GM18909 (cell line): ENCODE results near the gene CENPA.
"Not testable (repeated sequence)": the region's sequence is repeated elsewhere in the genome, so short reads cannot be mapped to it uniquely, and the experiment has no call there.

Source experiments
- ATAC-seq: cut with Tn5 transposase; IDR thresholded peaks from one replicate; pipeline ENCODE4 v1.9.1; 2021; ENCODE audit warnings: mild to moderate bottlenecking; ENCODE audit not compliant: unreplicated experiment, poor library complexity

CENPA gene

DNA sequence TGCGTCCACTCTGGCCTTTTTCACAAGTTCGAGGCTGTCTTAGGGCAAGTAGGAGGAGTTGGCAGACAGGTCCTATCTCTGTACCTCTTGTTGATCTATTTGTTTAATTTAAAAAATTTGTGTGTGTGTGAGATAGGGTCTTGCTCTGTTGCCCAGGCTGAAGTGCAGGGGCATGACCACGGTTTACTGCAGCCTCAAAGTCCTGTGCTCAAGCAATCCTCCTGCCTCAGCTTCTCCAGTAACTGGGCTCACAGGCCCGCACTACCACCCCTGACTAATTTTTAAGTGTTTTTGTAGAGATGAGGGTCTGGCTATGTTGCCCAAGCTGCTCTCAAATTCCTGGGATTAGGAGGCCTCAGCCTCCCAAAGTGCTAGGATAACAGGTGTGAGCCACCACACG is 26.0 kb upstream of the CENPA start:
- no peak for ATAC-seq

DNA sequence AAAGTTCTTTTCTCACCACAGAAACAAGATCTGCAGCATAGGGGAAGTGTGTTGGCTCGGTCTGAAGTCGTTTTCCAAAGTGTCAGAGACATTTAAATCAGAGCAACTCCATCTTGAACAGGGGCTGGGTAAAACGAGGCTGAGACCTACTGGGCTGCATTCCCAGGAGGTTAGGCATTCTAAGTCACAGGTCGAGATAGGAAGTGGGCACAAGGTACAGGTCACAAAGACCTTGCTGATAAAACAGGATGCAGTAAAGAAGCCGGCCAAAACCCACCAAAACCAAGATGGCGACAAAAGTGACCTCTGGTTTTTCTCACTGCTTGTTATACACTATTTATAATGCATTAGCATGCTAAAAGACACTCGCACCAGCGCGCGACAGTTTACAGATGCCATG is 24.9 kb upstream of the CENPA start:
- ATAC-seq: not testable (repeated sequence)

DNA sequence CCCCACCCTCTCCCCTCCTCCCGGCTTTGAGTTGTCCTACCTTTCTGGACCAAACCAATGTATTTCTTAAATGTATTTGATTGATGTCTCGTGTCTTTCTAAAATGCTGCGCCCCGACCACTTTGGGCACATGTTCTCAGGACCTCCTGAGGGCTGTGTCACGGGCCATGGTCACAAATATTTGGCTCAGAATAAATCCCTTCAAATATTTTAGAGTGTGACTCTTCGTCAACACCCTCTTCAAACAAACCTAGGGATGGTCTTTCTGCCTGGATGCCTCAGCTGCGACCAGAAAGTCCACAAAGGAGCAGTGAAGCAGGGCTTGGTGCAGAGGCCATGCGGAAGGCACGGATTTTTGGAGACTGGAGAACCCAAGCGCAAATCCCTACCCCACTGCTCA is 22.8 kb upstream of the CENPA start:
- ATAC-seq: no peak

DNA sequence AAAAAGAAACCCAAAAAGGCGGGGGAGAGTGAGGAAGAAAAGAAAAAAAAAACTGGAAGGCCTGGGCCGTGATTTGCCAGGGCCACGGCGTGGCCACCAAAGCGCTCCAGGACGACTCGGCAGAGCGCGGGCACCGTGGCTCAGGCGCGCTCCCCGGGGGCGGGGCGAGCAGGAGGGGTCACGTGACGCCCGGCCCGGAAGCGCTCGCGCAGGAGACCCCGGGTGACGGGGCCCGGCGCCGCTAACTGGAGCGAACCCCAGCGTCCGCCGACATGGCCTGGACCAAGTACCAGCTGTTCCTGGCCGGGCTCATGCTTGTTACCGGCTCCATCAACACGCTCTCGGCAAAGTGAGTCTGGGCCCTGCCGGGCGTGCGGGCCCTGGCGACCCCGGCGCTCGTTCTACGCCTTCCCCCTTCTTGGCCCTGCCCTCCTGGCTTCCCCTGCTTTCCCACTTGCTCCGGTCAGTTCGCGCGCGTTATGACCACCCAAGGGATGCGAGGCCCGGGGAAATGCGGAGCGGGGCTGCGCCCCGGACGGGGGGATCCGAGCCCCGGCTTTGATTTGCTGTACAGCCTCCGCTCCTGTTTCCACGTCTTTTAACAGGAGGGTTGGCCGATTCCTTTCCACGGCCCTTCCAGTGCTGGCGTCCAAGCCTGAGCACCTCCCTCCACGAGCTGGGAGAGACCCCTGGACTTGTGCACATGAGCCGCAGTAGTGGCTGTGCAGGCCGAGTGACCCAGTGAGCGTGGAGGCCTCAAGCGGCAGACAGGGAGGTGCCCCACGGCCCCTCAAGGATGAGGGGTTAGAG is 21.6 kb upstream of the CENPA start, which contains the start of gene SLC35F6:
SLC35F6 (plus strand) TSS at position 207 of the 810 bp plus-strand sequence; CDS start at position 273, 66 bp downstream.
- ATAC-seq: peak; percentile 89

DNA sequence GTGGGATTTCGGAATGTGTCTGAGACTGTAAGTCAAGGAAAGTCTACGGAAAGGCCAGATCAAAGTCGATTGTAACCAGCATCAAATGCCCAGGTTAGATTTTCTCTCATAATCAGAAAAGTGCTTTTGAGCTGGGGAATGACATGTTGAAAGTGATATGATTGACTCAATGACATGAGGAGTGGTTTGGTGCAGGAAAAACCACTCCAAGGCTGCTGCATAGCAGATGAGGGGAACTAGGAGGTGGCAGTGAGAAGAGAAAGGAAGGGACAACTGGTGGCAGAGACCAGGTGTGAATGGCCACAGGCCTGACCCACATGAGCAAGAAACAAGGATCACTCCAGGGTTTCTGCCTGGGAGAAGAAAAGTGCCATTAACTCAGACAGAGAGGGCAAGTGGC is 20.9 kb upstream of the CENPA start:
- no peak for ATAC-seq

DNA sequence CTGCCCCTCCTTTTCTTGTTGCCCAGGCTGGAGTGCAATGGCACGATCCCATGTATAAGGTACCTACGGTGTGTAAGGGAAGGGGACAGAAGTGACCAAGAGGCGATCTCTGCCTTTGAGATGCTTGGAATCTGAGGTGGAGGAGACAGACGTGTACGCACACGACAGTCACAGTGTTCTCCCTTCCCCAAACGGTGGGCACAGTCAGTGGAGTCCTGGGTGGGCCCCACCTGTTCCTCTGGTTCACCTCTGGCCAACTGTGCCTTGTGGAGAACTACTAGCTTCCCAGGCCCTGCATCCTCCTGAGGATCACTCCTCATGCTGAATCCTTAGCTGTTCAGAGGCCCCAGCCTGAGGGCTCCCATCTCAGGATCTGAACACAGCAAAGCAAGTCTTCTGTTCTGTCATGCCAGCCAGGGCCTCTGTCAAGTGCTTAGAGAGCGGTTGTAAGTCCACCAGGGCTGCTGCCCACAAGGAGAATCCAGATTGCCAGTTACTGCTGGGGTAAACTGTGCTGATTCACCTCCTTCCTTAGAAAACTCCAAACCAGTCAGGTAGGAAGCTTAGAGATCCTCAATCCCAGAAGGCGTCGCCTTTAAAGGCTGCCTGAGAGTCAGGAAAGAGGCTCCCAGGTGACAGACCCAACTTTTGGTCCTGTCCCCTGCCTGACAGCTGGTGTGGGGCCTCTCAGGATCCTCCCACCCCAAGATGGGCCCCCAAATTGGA is 20.2 kb upstream of the CENPA start:
- no peak for ATAC-seq

DNA sequence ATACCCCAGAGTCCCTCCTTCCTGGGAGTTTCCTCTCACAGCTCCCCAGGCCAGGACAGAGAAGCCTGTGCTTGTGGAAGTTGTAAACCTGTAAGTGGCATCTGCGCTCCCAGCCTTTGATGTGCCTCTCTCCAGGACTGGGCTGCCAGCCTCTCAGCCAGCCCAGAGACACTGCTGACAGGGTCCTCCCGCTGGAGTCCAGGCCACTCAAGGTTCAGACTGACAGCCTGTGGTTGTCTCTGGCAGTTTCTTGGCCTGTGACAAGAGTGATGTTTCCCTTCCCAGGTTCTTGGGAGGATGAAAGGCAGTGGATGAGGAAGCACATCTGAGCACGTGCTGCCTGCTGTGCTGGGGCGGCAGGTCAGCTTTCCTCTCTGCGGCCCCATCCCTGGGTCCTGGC is 18.7 kb upstream of the CENPA start:
- ATAC-seq: no peak

DNA sequence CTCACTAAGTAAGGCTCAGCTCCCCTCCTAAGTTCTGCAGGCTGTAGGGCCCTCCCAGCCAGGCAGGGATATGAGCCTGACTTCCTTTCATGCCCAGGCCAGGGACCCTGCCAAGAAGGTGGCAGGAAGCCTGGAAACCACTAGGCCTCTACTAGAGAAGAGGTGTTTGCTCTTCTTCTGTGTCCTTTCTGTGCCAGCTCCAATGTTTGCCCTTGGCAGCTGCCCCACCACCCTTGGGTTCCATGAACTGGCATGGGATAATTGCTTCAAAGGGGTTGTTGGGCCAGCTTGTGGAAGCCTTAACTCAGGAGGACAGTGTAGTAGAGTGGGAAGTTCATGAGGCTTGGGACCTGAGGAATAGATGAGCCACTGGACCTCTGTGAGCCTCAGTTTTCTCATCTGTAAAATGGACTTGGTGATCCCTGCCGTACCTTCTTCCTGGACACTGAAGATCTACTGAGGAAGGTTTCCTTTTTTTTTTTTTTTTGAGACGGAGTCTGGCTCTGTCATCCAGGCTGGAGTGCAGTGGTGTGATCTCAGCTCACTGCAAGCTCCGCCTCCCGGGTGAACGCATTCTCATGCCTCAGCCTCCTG is 17.9 kb upstream of the CENPA start:
- ATAC-seq: no peak

DNA sequence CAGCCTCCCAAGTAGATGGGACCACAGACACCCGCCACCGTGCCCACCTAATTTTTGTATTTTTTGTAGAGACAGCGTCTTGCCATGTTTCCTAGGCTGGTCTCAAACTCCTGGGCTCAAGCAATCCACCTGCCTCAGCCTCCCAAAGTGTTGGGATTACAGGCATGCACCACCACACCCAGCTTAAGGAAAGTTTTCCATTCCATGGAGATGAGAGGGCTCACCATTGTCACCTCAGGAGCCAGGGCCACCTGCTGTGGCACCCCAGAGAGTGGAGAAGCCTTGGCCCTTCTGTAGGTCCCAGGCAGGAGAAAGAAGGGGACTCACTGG is 17.1 kb upstream of the CENPA start:
- no peak for ATAC-seq

DNA sequence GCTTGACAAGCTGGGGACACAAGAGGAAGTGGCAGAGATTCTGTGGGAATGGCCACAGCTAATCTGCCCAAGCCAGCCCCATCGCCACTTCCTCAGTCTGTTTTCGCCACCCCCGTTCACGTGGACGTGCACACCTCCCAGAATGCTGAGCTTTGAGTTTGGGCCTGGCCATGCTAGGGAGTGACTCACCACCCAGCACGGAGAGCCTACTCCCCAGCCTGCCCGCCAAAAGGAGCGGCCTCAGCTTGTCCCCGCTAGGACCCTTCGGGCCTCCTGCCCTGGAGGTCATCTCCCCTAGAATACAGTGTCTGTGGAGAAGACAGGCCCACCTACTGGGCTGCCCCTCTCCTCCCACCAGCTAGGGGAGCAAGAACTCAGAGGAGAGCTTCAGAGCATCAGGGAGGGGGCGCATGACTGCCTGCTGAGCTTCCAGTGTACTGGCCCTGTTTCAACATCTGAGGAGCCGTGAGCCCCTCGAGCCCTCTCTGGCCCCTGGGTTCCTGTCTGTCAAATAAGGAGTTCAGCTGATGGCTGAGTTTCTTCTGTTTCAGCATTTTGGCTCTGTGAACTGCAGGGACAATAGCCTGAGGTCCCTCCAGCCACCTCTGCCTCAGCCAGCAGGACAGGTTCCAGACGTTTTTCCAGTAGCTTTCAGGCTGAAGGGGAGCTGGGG is 16.6 kb upstream of the CENPA start:
- ATAC-seq: no peak

DNA sequence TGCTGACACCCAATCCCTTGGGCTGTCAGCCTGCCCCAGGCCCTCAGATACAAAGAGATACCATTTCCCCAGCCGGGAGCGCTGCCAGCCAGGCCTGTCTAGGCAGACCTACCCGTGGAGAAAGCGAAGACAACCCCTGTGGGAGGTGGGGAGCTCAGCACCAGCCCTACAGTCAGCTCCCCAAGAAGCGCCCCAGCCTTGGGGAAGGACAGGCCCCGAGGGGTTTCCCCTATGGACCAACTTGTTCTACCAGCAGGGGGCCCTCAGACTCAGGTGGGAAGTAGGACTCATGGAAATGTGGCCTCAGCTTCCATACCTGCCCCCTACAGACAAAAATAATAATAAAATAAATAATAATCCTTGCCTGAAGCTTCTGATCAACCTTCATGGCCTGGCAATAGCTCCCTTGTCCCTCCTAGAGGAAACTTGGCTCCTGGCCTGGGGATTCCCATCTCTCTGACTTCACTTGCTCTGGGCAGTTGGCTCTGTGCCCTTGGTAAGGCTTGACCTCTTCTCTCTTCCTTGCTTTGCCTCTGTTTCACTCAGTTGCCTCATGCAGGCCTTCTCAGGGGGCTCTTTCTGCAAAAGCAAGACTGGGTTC is 14.8 kb upstream of the CENPA start:
- ATAC-seq: no peak

DNA sequence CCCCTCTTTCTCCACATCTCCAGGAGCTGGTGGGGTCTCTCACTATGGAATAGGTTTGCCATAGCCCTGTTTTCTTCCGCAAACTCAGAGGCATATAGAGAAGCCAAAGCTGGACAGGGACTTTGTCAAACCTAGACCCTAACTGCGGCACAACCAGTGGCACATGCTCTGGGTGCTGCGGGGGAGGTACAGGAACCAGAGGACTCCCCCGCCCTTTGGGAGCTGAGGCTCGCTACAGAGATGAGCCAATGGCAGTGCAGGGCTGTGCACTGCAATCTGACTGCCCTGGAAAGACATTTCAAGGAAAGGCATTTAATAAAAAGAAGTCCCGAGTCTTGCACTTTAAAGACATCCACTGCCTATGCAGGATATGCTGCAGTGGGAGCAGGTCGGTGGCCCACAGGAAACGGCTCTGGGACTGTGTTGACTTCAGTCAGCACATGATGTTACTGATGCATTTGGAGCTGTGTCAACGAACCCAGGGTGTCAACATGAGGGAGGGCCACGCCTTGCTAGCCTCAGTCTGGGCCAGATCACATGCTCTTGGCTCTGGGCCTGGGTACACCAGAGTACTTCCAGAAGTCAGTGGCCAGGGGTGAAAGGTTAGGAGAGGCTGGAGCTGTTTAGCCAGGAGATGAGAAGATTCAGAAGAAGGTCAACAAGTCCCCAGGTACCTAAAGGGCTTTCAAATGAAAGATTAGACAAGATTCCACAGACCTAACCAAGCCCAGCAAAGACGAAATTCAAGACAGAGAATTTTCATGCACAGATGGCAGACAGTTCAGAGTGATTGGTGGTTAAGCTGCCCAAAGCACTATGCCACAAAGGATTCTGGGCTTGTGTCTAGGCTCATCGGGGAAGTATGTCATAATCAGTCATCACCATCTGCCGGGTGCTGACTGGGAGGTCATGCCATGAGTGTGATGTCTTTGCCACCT is 13.5 kb upstream of the CENPA start:
- no peak for ATAC-seq

DNA sequence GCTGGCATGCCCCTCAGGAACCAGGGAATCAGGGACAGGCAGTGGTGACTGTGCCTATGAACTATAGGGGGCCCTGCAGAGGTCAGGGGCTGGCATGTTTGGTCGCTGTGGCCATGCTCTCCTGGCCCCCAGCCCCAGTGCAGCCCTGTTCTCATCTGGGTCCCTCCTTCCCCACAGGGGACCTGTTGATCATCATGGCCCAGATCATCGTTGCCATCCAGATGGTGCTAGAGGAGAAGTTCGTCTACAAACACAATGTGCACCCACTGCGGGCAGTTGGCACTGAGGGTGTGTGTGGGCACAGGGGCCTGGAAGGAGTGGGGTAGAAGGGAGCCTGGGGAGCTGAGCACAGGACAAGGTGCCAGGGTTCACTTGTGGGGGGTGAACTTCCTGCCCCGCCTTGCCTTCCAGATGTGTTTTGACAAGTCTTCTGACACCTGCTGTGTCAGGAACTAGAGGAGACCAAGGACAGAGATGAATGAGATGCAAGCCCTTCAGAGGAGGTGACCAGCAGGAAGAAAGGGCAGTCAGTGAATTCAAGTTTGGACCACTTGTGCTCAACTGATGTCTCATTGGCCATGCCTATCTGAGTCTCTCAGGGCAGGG is 9.6 kb upstream of the CENPA start:
- ATAC-seq: no peak

DNA sequence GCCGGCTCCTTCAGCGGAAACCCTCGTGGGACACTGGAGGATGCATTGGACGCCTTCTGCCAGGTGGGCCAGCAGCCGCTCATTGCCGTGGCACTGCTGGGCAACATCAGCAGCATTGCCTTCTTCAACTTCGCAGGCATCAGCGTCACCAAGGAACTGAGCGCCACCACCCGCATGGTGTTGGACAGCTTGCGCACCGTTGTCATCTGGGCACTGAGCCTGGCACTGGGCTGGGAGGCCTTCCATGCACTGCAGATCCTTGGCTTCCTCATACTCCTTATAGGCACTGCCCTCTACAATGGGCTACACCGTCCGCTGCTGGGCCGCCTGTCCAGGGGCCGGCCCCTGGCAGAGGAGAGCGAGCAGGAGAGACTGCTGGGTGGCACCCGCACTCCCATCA is 7.8 kb upstream of the CENPA start:
- ATAC-seq: no peak

DNA sequence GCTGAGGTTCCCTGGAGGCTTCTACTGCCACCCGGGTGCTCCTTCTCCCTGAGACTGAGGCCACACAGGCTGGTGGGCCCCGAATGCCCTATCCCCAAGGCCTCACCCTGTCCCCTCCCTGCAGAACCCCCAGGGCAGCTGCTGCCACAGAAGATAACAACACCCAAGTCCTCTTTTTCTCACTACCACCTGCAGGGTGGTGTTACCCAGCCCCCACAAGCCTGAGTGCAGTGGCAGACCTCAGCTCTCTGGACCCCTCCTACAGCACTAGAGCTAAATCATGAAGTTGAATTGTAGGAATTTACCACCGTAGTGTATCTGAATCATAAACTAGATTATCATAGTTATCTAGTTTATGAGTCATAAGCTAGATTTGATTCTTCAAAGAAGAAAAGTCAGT is 7.3 kb upstream of the CENPA start:
- ATAC-seq: no peak

DNA sequence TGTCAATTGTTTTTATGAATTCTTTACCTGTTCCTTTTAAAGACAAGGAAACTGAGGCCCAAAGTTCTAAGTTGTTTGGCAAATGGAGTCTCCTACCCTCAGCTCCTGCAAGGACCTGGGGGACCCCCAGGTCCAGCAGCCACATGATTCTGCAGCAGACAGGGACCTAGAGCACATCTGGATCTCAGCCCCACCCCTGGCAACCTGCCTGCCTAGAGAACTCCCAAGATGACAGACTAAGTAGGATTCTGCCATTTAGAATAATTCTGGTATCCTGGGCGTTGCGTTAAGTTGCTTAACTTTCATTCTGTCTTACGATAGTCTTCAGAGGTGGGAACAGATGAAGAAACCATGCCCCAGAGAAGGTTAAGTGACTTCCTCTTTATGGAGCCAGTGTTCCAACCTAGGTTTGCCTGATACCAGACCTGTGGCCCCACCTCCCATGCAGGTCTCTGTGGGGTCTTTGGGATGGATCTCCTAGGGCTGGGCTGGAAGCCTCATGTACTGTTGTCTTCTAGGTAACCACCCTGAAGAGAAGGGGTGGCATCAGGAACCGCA is 5.6 kb upstream of the CENPA start:
- no peak for ATAC-seq

DNA sequence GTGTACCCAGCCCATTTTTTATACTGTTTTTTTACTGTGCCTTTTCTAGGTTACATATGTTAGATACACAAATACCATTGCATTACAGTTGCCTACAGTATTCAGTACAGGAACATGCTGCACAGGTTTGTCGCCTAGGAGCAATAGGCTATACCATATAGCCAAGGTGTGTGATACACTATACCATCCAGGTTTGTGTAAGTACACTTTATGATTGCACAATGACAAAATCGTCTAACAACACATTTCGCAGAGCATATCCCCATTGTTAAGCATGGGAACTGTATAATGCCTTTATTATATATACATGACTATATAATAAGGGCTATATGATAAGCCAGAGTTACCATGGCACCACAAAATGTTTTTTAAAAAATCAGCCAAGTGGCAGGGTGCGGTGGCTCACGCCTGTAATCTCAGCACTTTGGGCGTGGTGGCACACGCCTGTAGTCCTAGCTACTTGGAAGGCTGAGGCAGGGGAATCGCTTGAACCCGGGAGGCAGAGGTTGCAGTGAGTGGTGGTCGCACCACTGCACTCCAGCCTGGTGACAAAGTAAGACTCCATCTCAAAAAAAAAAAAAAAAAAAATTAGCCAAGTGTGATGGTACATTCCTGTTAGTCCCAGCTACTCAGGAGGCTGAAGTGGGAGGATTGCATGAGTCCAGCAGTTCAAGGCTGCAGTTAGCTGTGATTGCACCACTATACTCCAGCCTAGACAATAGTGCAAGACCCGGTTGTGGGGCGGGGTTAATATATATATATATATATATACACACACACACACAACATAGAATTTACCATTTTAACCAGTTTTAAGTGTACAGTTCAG is 2.8 kb upstream of the CENPA start:
- no peak for ATAC-seq
